ENCODE data around the gene PTCD2. TPM values are rescaled to one million over a fixed set of nuclear protein-coding genes. Genes with fewer than 3 reads are reported as not detected.

The PTCD2 gene
- total RNA-seq, 1 experiment from 2014 or later: 24.9 TPM

GRCh38 chr5:72368271-72368670 is 48.1 kb downstream of the PTCD2 start:
- no peak for DNase-seq
- Histone ChIP-seq H3K27me3 (ENCODE audit: low read length) (no peaks in the 10 kb centered on the region), H4K20me1 (ENCODE audit: insufficient read depth, low read depth, low read length) (peaks cover 5% of the 10 kb centered on the region; the same call in 1 of the 2 replicates), H3K9ac (ENCODE audit: low read length) (no peak overlapping the region), H2AFZ (ENCODE audit: low read length) (no peak overlapping the region), H3K4me1 (ENCODE audit: low read length) (peaks cover 8% of the 10 kb centered on the region), H3K79me2 (ENCODE audit: low read length) (no peaks in the 10 kb centered on the region), H3K27ac (ENCODE audit: low read length) (no peak overlapping the region), H3K9me2 (replicated peaks; ENCODE audit: insufficient read depth, low read length) (no peaks in the 10 kb centered on the region), H3K36me3 (ENCODE audit: insufficient read depth, low read length) (peaks cover 3% of the 10 kb centered on the region; the same call in 1 of the 2 replicates), H3K4me2 (ENCODE audit: low read depth, low read length, poor library complexity, severe bottlenecking) (no peak overlapping the region), H3K9me3 (ENCODE audit: low read length) (no peaks in the 10 kb centered on the region), H3K4me3 (ENCODE audit: low read length) (no peak overlapping the region)

GRCh38 chr5:72369301-72369700 is 49.1 kb downstream of the PTCD2 start:
- Histone ChIP-seq H3K9me2 (replicated peaks; ENCODE audit: insufficient read depth, low read length) (no peaks in the 10 kb centered on the region), H3K9ac (ENCODE audit: low read length) (no peak overlapping the region), H3K4me2 (ENCODE audit: low read depth, low read length, poor library complexity, severe bottlenecking) (no peak overlapping the region), H3K4me3 (ENCODE audit: low read length) (no peak overlapping the region), H4K20me1 (ENCODE audit: insufficient read depth, low read depth, low read length) (peaks cover 5% of the 10 kb centered on the region; the same call in 1 of the 2 replicates), H3K9me3 (ENCODE audit: low read length) (no peaks in the 10 kb centered on the region), H3K79me2 (ENCODE audit: low read length) (no peaks in the 10 kb centered on the region), H3K4me1 (ENCODE audit: low read length) (peaks cover 6% of the 10 kb centered on the region; the same call in 1 of the 2 replicates), H3K36me3 (ENCODE audit: insufficient read depth, low read length) (no peaks in the 10 kb centered on the region), H3K27ac (ENCODE audit: low read length) (no peak overlapping the region), H3K27me3 (ENCODE audit: low read length) (no peaks in the 10 kb centered on the region), H2AFZ (ENCODE audit: low read length) (no peak overlapping the region)
- DNase-seq: no peak

- H3K4me2 ChIP-seq (ENCODE audit: low read depth, low read length, poor library complexity, severe bottlenecking): no peak overlapping the region
- H3K27ac ChIP-seq (ENCODE audit: low read length): no peak overlapping the region
- H3K27me3 ChIP-seq (ENCODE audit: low read length): no peaks in the 10 kb centered on the region
- H3K9me2 ChIP-seq (replicated peaks; ENCODE audit: insufficient read depth, low read length): no peaks in the 10 kb centered on the region
- no peak for DNase-seq
- H3K9ac ChIP-seq (ENCODE audit: low read length): no peak overlapping the region
- H3K79me2 ChIP-seq (ENCODE audit: low read length): no peaks in the 10 kb centered on the region
- peaks cover 5% of the 10 kb centered on the region; the same call in 1 of the 2 replicates for H4K20me1 ChIP-seq (ENCODE audit: insufficient read depth, low read depth, low read length)
- no peaks in the 10 kb centered on the region for H3K36me3 ChIP-seq (ENCODE audit: insufficient read depth, low read length)
- peaks cover 6% of the 10 kb centered on the region; the same call in 1 of the 2 replicates for H3K4me1 ChIP-seq (ENCODE audit: low read length)
- H2AFZ ChIP-seq (ENCODE audit: low read length): no peak overlapping the region
- H3K9me3 ChIP-seq (ENCODE audit: low read length): no peaks in the 10 kb centered on the region
- H3K4me3 ChIP-seq (ENCODE audit: low read length): no peak overlapping the region
Observed at GRCh38 chr5:72369711-72370110, 49.5 kb downstream of the PTCD2 start.

- Histone ChIP-seq H3K79me2 (ENCODE audit: low read length) (no peaks in the 10 kb centered on the region), H3K4me3 (ENCODE audit: low read length) (no peak overlapping the region), H3K9me3 (ENCODE audit: low read length) (no peaks in the 10 kb centered on the region), H2AFZ (ENCODE audit: low read length) (no peak overlapping the region), H3K4me2 (ENCODE audit: low read depth, low read length, poor library complexity, severe bottlenecking) (no peak overlapping the region), H4K20me1 (ENCODE audit: insufficient read depth, low read depth, low read length) (peaks cover 4% of the 10 kb centered on the region; the same call in 1 of the 2 replicates), H3K27ac (ENCODE audit: low read length) (no peak overlapping the region), H3K36me3 (ENCODE audit: insufficient read depth, low read length) (no peaks in the 10 kb centered on the region), H3K9me2 (replicated peaks; ENCODE audit: insufficient read depth, low read length) (no peaks in the 10 kb centered on the region), H3K27me3 (ENCODE audit: low read length) (no peaks in the 10 kb centered on the region), H3K4me1 (ENCODE audit: low read length) (peaks cover 6% of the 10 kb centered on the region; the same call in 1 of the 2 replicates), H3K9ac (ENCODE audit: low read length) (no peak overlapping the region)
- DNase-seq: no peak
Observed at GRCh38 chr5:72372331-72372730, 52.2 kb downstream of the PTCD2 start.

GRCh38 chr5:72372923-72373322 is 52.8 kb downstream of the PTCD2 start:
- Histone ChIP-seq H3K27me3 (ENCODE audit: low read length) (no peaks in the 10 kb centered on the region), H3K9me3 (ENCODE audit: low read length) (no peaks in the 10 kb centered on the region), H3K4me1 (ENCODE audit: low read length) (peaks cover 6% of the 10 kb centered on the region; the same call in 1 of the 2 replicates), H3K9me2 (replicated peaks; ENCODE audit: insufficient read depth, low read length) (no peaks in the 10 kb centered on the region), H4K20me1 (ENCODE audit: insufficient read depth, low read depth, low read length) (no peaks in the 10 kb centered on the region), H3K36me3 (ENCODE audit: insufficient read depth, low read length) (no peaks in the 10 kb centered on the region), H3K27ac (ENCODE audit: low read length) (no peak overlapping the region), H3K4me2 (ENCODE audit: low read depth, low read length, poor library complexity, severe bottlenecking) (no peak overlapping the region), H3K79me2 (ENCODE audit: low read length) (no peaks in the 10 kb centered on the region), H3K9ac (ENCODE audit: low read length) (no peak overlapping the region), H2AFZ (ENCODE audit: low read length) (no peak overlapping the region), H3K4me3 (ENCODE audit: low read length) (no peak overlapping the region)
- no peak for DNase-seq

- H3K4me1 ChIP-seq (ENCODE audit: low read length): no peaks in the 10 kb centered on the region
- no peak for DNase-seq
- H4K20me1 ChIP-seq (ENCODE audit: insufficient read depth, low read depth, low read length): no peaks in the 10 kb centered on the region
- H3K27me3 ChIP-seq (ENCODE audit: low read length): no peaks in the 10 kb centered on the region
- no peak overlapping the region for H3K4me3 ChIP-seq (ENCODE audit: low read length)
- H3K9me3 ChIP-seq (ENCODE audit: low read length): no peaks in the 10 kb centered on the region
- H3K79me2 ChIP-seq (ENCODE audit: low read length): no peaks in the 10 kb centered on the region
- H3K36me3 ChIP-seq (ENCODE audit: insufficient read depth, low read length): no peaks in the 10 kb centered on the region
- no peak overlapping the region for H3K4me2 ChIP-seq (ENCODE audit: low read depth, low read length, poor library complexity, severe bottlenecking)
- H3K27ac ChIP-seq (ENCODE audit: low read length): no peak overlapping the region
- no peak overlapping the region for H3K9ac ChIP-seq (ENCODE audit: low read length)
- H3K9me2 ChIP-seq (replicated peaks; ENCODE audit: insufficient read depth, low read length): no peaks in the 10 kb centered on the region
- no peak overlapping the region for H2AFZ ChIP-seq (ENCODE audit: low read length)
Observed at GRCh38 chr5:72374844-72375243, 54.7 kb downstream of the PTCD2 start.

- no peaks in the 10 kb centered on the region for H3K36me3 ChIP-seq (ENCODE audit: insufficient read depth, low read length)
- no peaks in the 10 kb centered on the region for H3K79me2 ChIP-seq (ENCODE audit: low read length)
- H3K27me3 ChIP-seq (ENCODE audit: low read length): no peaks in the 10 kb centered on the region
- DNase-seq: no peak
- H3K4me3 ChIP-seq (ENCODE audit: low read length): no peak overlapping the region
- H3K4me2 ChIP-seq (ENCODE audit: low read depth, low read length, poor library complexity, severe bottlenecking): no peak overlapping the region
- H4K20me1 ChIP-seq (ENCODE audit: insufficient read depth, low read depth, low read length): no peaks in the 10 kb centered on the region
- no peaks in the 10 kb centered on the region for H3K9me3 ChIP-seq (ENCODE audit: low read length)
- H2AFZ ChIP-seq (ENCODE audit: low read length): no peak overlapping the region
- no peak overlapping the region for H3K9ac ChIP-seq (ENCODE audit: low read length)
- H3K4me1 ChIP-seq (ENCODE audit: low read length): no peaks in the 10 kb centered on the region
- no peaks in the 10 kb centered on the region for H3K9me2 ChIP-seq (replicated peaks; ENCODE audit: insufficient read depth, low read length)
- no peak overlapping the region for H3K27ac ChIP-seq (ENCODE audit: low read length)
Observed at GRCh38 chr5:72376381-72376780, 56.2 kb downstream of the PTCD2 start.

GRCh38 chr5:72377910-72378638 is 57.9 kb downstream of the PTCD2 start:
- Histone ChIP-seq H3K9ac (ENCODE audit: low read length) (no peak overlapping the region), H3K27me3 (ENCODE audit: low read length) (no peaks in the 10 kb centered on the region), H3K4me2 (ENCODE audit: low read depth, low read length, poor library complexity, severe bottlenecking) (no peak overlapping the region), H3K4me3 (ENCODE audit: low read length) (no peak overlapping the region), H3K4me1 (ENCODE audit: low read length) (no peaks in the 10 kb centered on the region), H3K79me2 (ENCODE audit: low read length) (no peaks in the 10 kb centered on the region), H3K9me2 (replicated peaks; ENCODE audit: insufficient read depth, low read length) (no peaks in the 10 kb centered on the region), H3K27ac (ENCODE audit: low read length) (no peak overlapping the region), H3K36me3 (ENCODE audit: insufficient read depth, low read length) (no peaks in the 10 kb centered on the region), H3K9me3 (ENCODE audit: low read length) (no peaks in the 10 kb centered on the region), H4K20me1 (ENCODE audit: insufficient read depth, low read depth, low read length) (no peaks in the 10 kb centered on the region), H2AFZ (ENCODE audit: low read length) (no peak overlapping the region)
- no peak for DNase-seq
